NT2/D1 (cell line): ENCODE data around the gene LVRN.

ENCODE experiments used
- SUZ12 ChIP-seq: IDR thresholded peaks from 2 replicates; pipeline ENCODE4 v1.6.1; 2011; ENCODE audit not compliant: insufficient read length, insufficient read depth; ENCODE audit errors: extremely low read depth
- YY1 ChIP-seq: IDR thresholded peaks from 2 replicates; pipeline ENCODE4 v1.6.1; 2011; ENCODE audit not compliant: insufficient read length, insufficient read depth

- TF ChIP-seq YY1 (no peak), SUZ12 (no peak)
These were observed 42.0 kb upstream of the LVRN start for GRCh38 chr5:115920171-115920725.
